NB4 (cell line): ENCODE measurements around the gene RARRES2.

Source experiments
- POLR2A ChIP-seq: IDR thresholded peaks from 2 replicates; pipeline ENCODE4 v1.6.1; 2011; ENCODE audit warnings: mild to moderate bottlenecking; ENCODE audit not compliant: insufficient read length; ENCODE audit errors: extremely low read depth
- TF ChIP-seq, protein P1 (sequence below): IDR thresholded peaks from one replicate; pipeline ENCODE4 v1.5.1; 2012; ENCODE audit warnings: low read depth, low read length

GRCh38 chr7:150321788-150322113, 19.7 kb downstream of the RARRES2 start:
- TF ChIP-seq, protein P1, sequence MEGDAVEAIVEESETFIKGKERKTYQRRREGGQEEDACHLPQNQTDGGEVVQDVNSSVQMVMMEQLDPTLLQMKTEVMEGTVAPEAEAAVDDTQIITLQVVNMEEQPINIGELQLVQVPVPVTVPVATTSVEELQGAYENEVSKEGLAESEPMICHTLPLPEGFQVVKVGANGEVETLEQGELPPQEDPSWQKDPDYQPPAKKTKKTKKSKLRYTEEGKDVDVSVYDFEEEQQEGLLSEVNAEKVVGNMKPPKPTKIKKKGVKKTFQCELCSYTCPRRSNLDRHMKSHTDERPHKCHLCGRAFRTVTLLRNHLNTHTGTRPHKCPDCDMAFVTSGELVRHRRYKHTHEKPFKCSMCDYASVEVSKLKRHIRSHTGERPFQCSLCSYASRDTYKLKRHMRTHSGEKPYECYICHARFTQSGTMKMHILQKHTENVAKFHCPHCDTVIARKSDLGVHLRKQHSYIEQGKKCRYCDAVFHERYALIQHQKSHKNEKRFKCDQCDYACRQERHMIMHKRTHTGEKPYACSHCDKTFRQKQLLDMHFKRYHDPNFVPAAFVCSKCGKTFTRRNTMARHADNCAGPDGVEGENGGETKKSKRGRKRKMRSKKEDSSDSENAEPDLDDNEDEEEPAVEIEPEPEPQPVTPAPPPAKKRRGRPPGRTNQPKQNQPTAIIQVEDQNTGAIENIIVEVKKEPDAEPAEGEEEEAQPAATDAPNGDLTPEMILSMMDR: no peak
- TF ChIP-seq POLR2A: no peak
